ENCODE data around the gene COQ10A.
"Not testable (repeated sequence)": the region's sequence is repeated elsewhere in the genome, so short reads cannot be mapped to it uniquely, and the experiment has no call there.

COQ10A gene

GRCh38 chr12:56282579-56282978 lies 15.8 kb downstream of the COQ10A start:
- ChIA-PET POLR2A (no interaction called here), CTCF (interaction anchor here (1.2 to 1.6 kb wide), 2 partner anchors 16 to 24 kb away, joined by 3 to 5 read pairs; partner anchors contain the start of genes ANKRD52 and COQ10A)
- no peak for DNase-seq (ENCODE audit: extremely low spot score)
- TF ChIP-seq CTCF (IDR thresholded peaks at IDR 0.05; ENCODE audit: control extremely low read depth, extremely low read depth, low read depth, missing control alignments) = no peak

- CTCF ChIA-PET = interaction anchor here (0.9 to 2.0 kb wide), 3 partner anchors 17 to 95 kb away, joined by 3 to 6 read pairs (median 5); partner anchors contain the start of genes COQ10A and SMARCC2
- DNase-seq (ENCODE audit: extremely low spot score) = not testable (repeated sequence)
- POLR2A ChIA-PET = interaction anchor here (0.7 kb wide), 2 partner anchors 17 kb away, joined by 4 read pairs; no protein-coding TSS in a partner anchor
These were observed 17.5 kb downstream of the COQ10A start for GRCh38 chr12:56284263-56284662.

- POLR2A ChIA-PET = interaction anchor here (0.6 kb wide), 1 partner anchor 90 kb away, joined by 7 read pairs; no protein-coding TSS in a partner anchor
- DNase-seq (ENCODE audit: extremely low spot score) = no peak
These were observed 19.5 kb downstream of the COQ10A start for GRCh38 chr12:56286044-56286830.

GRCh38 chr12:56288705-56289387 lies 22.1 kb downstream of the COQ10A start:
- ChIA-PET CTCF (interaction anchor here (0.7 to 5.6 kb wide), 5 partner anchors 10 to 176 kb away, joined by 3 to 33 read pairs (median 3); partner anchors contain the start of genes ANKRD52 and COQ10A), POLR2A (no interaction called here)
- TF ChIP-seq CTCF (IDR thresholded peaks at IDR 0.05; ENCODE audit: control extremely low read depth, extremely low read depth, low read depth, missing control alignments) = no peak

More at GRCh38 chr12:56286044-56286830, 19.5 kb downstream of the COQ10A start:
- CTCF ChIA-PET = interaction anchor here (0.8 to 5.6 kb wide), 9 partner anchors 11 to 178 kb away, joined by 3 to 33 read pairs (median 4); partner anchors contain the start of genes COQ10A and SMARCC2
- TF ChIP-seq CTCF (IDR thresholded peaks at IDR 0.05; ENCODE audit: control extremely low read depth, extremely low read depth, low read depth, missing control alignments) = no peak

GRCh38 chr12:56293795-56294194 lies 27.1 kb downstream of the COQ10A start:
- DNase-seq (ENCODE audit: extremely low spot score) = no peak
- ChIA-PET POLR2A (no interaction called here), CTCF (interaction anchor here (1.3 to 1.5 kb wide), 2 partner anchors 22 to 36 kb away, joined by 3 to 4 read pairs; partner anchors contain the start of gene ANKRD52)
- no peak for TF ChIP-seq CTCF (IDR thresholded peaks at IDR 0.05; ENCODE audit: control extremely low read depth, extremely low read depth, low read depth, missing control alignments)

More at GRCh38 chr12:56288705-56289387, 22.1 kb downstream of the COQ10A start:
- DNase-seq (ENCODE audit: extremely low spot score) = no peak

GRCh38 chr12:56296295-56296694 lies 29.6 kb downstream of the COQ10A start:
- CTCF ChIA-PET = interaction anchor here (1.2 to 1.3 kb wide), 3 partner anchors 10 to 168 kb away, joined by 3 read pairs; no protein-coding TSS in a partner anchor
- no peak for DNase-seq (ENCODE audit: extremely low spot score)
- POLR2A ChIA-PET = no interaction called here
- TF ChIP-seq CTCF (IDR thresholded peaks at IDR 0.05; ENCODE audit: control extremely low read depth, extremely low read depth, low read depth, missing control alignments) = no peak

Data from GM10248 (cell line).